Astrocyte of the cerebellum (primary cell): ENCODE results near the gene DDIT3.

Experiments used
- DNase-seq: peaks from one replicate; pipeline ENCODE4 v3.0.0-alpha.2; 2011; ENCODE audit warnings: low read depth
- H3K4me3 ChIP-seq: 2 replicates; pipeline ENCODE4 v1.5.1; 2011; ENCODE audit warnings: mild to moderate bottlenecking, low read depth, low read length, moderate library complexity
- CTCF ChIP-seq: IDR thresholded peaks from 2 replicates; pipeline ENCODE4 v1.5.1; 2012; ENCODE audit warnings: low read length, low read depth, moderate library complexity, mild to moderate bottlenecking; ENCODE audit errors: missing control alignments
- in situ Hi-C: cut with HindIII; loops from 2 replicates; pipeline ENCODE4 v1.10.0; 2017; ENCODE audit warnings: low sequenced_read_pairs

DDIT3 gene

GRCh38 chr12:57467212-57467874 is 53.0 kb downstream of the DDIT3 start:
- DNase-seq = no peak
- H3K4me3 ChIP-seq = no peak overlapping the region
- in situ Hi-C loops = loop anchor here (25.0 kb wide), 1 partner anchor 155 kb away; no protein-coding TSS in a partner anchor
- TF ChIP-seq CTCF = no peak
